ENCODE measurements around the gene UBAC2.

- TF ChIP-seq CTCF (IDR thresholded peaks at IDR 0.05; ENCODE audit: poor library complexity), result no peak
- no peak for TF ChIP-seq EZH2 (IDR thresholded peaks at IDR 0.05; ENCODE audit: borderline replicate concordance)
- TF ChIP-seq EZH2phosphoT487 (IDR thresholded peaks at IDR 0.05; ENCODE audit: low read depth, severe bottlenecking, unreplicated experiment), result no peak
Observed at GRCh38 chr13:99429670-99430069, 229.0 kb downstream of the UBAC2 start.

All from hepatocyte (in vitro differentiated cells).